BJ (cell line): ENCODE data around the gene SCYGR1. TPM values are rescaled to one million over a fixed set of nuclear protein-coding genes. Genes with fewer than 3 reads are reported as not detected.

ENCODE experiments used
- CTCF ChIA-PET: fragments of 350-600 bp; formaldehyde crosslinking; extraction: SDS; loops from one replicate; lab custom pipeline; 2021; ENCODE audit warnings: antibody characterized with exemption, inconsistent platforms; lab: Yijun Ruan, JAX
- POLR2A ChIA-PET: fragments of 300-600 bp; sonication (Branson Sonifier 250); formaldehyde crosslinking; extraction: SDS; loops from one replicate; lab custom pipeline; 2021; ENCODE audit warnings: antibody characterized with exemption; lab: Charles Lee
- DNase-seq: peaks from one replicate; pipeline ENCODE4 v3.0.0-alpha.2; 2011; ENCODE audit warnings: low read depth
- H3K27me3 ChIP-seq: 2 replicates; pipeline ENCODE4 v1.6.0; 2011; ENCODE audit warnings: low read length; ENCODE audit not compliant: control insufficient read depth, insufficient read depth
- H3K36me3 ChIP-seq: 2 replicates; pipeline ENCODE4 v1.5.1; 2011; ENCODE audit warnings: low read length; ENCODE audit not compliant: control insufficient read depth, insufficient read depth
- H3K4me3 ChIP-seq: 2 replicates; pipeline ENCODE4 v1.5.1; 2011; ENCODE audit warnings: low read depth, mild to moderate bottlenecking, control low read depth, low read length
- CTCF ChIP-seq: IDR thresholded peaks from 2 replicates; pipeline ENCODE4 v1.5.1; 2011; ENCODE audit warnings: low read depth, mild to moderate bottlenecking, control low read depth, inconsistent platforms, low read length, moderate library complexity; ENCODE audit not compliant: insufficient read depth
- polyA plus RNA-seq: library from polyadenylated mRNA; depleted of rRNA; stranded (reverse); fragments of >200 nt; gene quantifications from 2 replicates; pipeline ENCODE4 v1.2.3, GENCODE V29; 2011

The SCYGR1 gene
- polyA plus RNA-seq, 1 experiment = not detected

GRCh38 chr2:227402321-227402720, 14.6 kb upstream of the SCYGR1 start:
- TF ChIP-seq CTCF = no peak
- ChIA-PET CTCF (interaction anchor here (0.5 to 1.7 kb wide), 2 partner anchors 364 to 489 kb away, joined by 3 to 12 read pairs; no protein-coding TSS in a partner anchor), POLR2A (no interaction called here)
- no peak for DNase-seq
- Histone ChIP-seq H3K27me3 (no peaks in the 10 kb centered on the region), H3K36me3 (no peaks in the 10 kb centered on the region), H3K4me3 (no peak overlapping the region)

GRCh38 chr2:227401550-227401949, 13.8 kb upstream of the SCYGR1 start:
- H3K27me3 ChIP-seq = no peaks in the 10 kb centered on the region
- DNase-seq = no peak
- TF ChIP-seq CTCF = no peak
- ChIA-PET POLR2A (no interaction called here), CTCF (interaction anchor here (0.6 to 1.7 kb wide), 2 partner anchors 354 to 365 kb away, joined by 3 to 12 read pairs; no protein-coding TSS in a partner anchor)
- H3K36me3 ChIP-seq = no peaks in the 10 kb centered on the region
- no peak overlapping the region for H3K4me3 ChIP-seq

GRCh38 chr2:227398684-227399670, 11.2 kb upstream of the SCYGR1 start:
- Histone ChIP-seq H3K27me3 (no peaks in the 10 kb centered on the region), H3K36me3 (no peaks in the 10 kb centered on the region), H3K4me3 (no peak overlapping the region)
- no peak for DNase-seq
- ChIA-PET POLR2A (no interaction called here), CTCF (interaction anchor here (2.3 kb wide), 1 partner anchor 367 kb away, joined by 7 read pairs; no protein-coding TSS in a partner anchor)
- no peak for TF ChIP-seq CTCF

- POLR2A ChIA-PET = no interaction called here
- TF ChIP-seq CTCF = no peak
- H3K36me3 ChIP-seq = no peaks in the 10 kb centered on the region
- H3K27me3 ChIP-seq = no peaks in the 10 kb centered on the region
- H3K4me3 ChIP-seq = no peak overlapping the region
- CTCF ChIA-PET = interaction anchor here (0.6 kb wide), 1 partner anchor 155 kb away, joined by 3 read pairs; no protein-coding TSS in a partner anchor
- no peak for DNase-seq
Measured at GRCh38 chr2:227397562-227397961, 9.8 kb upstream of the SCYGR1 start.

- H3K27me3 ChIP-seq = no peaks in the 10 kb centered on the region
- no peak for TF ChIP-seq CTCF
- no peaks in the 10 kb centered on the region for H3K36me3 ChIP-seq
- no peak overlapping the region for H3K4me3 ChIP-seq
- DNase-seq = no peak
- ChIA-PET POLR2A (interaction anchor here (0.7 kb wide), 1 partner anchor 15 kb away, joined by 3 read pairs; no protein-coding TSS in a partner anchor), CTCF (interaction anchor here (1.1 kb wide), 1 partner anchor 12 kb away, joined by 3 read pairs; no protein-coding TSS in a partner anchor)
Measured at GRCh38 chr2:227395556-227395955, 7.8 kb upstream of the SCYGR1 start.
